ENCODE results near the gene HCK.

Gene HCK

DNA sequence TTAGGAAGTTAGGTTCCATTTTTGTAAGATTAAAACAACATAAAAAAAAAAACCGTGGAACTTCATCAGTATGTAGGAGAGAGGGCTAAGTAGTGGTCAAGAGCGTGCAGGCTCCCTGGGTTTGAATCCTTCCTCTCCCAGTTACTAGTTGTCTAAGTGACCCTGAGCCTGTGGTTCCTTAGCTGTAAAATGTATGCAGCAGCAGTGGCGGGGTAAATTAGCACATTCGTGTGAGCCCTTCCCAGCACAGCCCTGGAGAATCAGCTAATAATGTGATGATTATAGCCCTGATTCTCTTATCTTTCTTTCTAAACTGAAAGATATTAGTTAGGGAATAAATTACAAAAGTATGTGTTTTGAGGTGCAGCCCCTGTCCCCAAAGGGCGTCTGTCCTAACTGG, 90.0 kb downstream of the HCK start:
- Histone ChIP-seq H3K36me3 (ENCODE audit: control insufficient read depth in 2 of 2, insufficient read depth in 1 of 2, low read length in 2 of 2) (peaks cover 23 to 94% of the 10 kb centered on the region in 2 experiments; a peak in 2 of 3 replicates), H3K9me3 (ENCODE audit: control insufficient read depth, insufficient read depth, low read depth, low read length) (no peaks in the 10 kb centered on the region), H3K4me1 (ENCODE audit: control insufficient read depth, insufficient read depth, low read length) (no peaks in the 10 kb centered on the region), H3K27ac (ENCODE audit: extremely low read depth, low read depth, low read length) (no peak overlapping the region), H3K4me3 (ENCODE audit: low read depth, low read length) (no peak overlapping the region)
- ChIA-PET POLR2A (no interaction called here), CTCF (no interaction called here)
- TF ChIP-seq ZNF354C (tag by site-specific recombination; IDR thresholded peaks at IDR 0.05; ENCODE audit: borderline replicate concordance, low read depth), result no peak

DNA sequence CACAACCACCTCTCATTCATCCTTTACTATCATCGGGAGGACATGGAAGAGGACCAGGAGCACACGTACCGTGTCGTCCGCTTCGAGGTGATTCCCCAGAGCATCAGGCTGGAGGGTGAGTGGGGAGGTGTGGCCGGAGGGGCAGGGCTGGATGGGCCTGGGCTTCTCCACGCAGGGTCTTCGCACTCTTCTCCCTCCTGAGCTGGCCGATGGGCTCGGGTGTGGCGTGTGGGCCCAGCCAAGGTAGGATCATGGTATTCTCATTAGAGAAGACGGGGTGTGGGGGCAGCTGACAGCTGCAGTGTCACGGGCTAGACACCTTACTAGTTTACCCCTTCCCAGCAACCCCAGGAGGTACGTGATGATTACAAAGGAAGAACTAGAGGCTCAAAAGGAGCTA, 90.9 kb downstream of the HCK start:
- no peaks in the 10 kb centered on the region for H3K4me1 ChIP-seq (ENCODE audit: control insufficient read depth, insufficient read depth, low read length)
- H3K27ac ChIP-seq (ENCODE audit: extremely low read depth, low read depth, low read length), result no peak overlapping the region
- ChIA-PET POLR2A (interaction anchor here (1.0 kb wide), 1 partner anchor 9 kb away, joined by 4 read pairs; no protein-coding TSS in a partner anchor), CTCF (no interaction called here)
- no peaks in the 10 kb centered on the region for H3K9me3 ChIP-seq (ENCODE audit: control insufficient read depth, insufficient read depth, low read depth, low read length)
- peaks cover 31 to 94% of the 10 kb centered on the region in 2 experiments; a peak in 2 of 3 replicates for H3K36me3 ChIP-seq (ENCODE audit: control insufficient read depth in 2 of 2, insufficient read depth in 1 of 2, low read length in 2 of 2)
- TF ChIP-seq ZNF391 (tag by site-specific recombination; IDR thresholded peaks at IDR 0.05; ENCODE audit: borderline replicate concordance, low read depth) (no peak), ZSCAN16 (tag by site-specific recombination; IDR thresholded peaks at IDR 0.05) (no peak), ZNF354C (tag by site-specific recombination; IDR thresholded peaks at IDR 0.05; ENCODE audit: borderline replicate concordance, low read depth) (no peak), ZNF654 (tag by site-specific recombination; IDR thresholded peaks at IDR 0.05; ENCODE audit: low read depth) (no peak), ZNF776 (tag by site-specific recombination; IDR thresholded peaks at IDR 0.05; ENCODE audit: borderline replicate concordance) (no peak), KLF7 (tag by site-specific recombination; IDR thresholded peaks at IDR 0.05; ENCODE audit: borderline replicate concordance) (no peak), ZNF341 (tag by site-specific recombination; IDR thresholded peaks at IDR 0.05; ENCODE audit: low read depth) (no peak), ZNF155 (tag by site-specific recombination; IDR thresholded peaks at IDR 0.05) (no peak), ZNF366 (tag by site-specific recombination; conservative IDR thresholded peaks at IDR 0.05) (no peak), ZNF114 (tag by site-specific recombination; IDR thresholded peaks at IDR 0.05) (no peak), OVOL3 (tag by site-specific recombination; IDR thresholded peaks at IDR 0.05) (no peak)
- TF ChIP-seq, protein P1, sequence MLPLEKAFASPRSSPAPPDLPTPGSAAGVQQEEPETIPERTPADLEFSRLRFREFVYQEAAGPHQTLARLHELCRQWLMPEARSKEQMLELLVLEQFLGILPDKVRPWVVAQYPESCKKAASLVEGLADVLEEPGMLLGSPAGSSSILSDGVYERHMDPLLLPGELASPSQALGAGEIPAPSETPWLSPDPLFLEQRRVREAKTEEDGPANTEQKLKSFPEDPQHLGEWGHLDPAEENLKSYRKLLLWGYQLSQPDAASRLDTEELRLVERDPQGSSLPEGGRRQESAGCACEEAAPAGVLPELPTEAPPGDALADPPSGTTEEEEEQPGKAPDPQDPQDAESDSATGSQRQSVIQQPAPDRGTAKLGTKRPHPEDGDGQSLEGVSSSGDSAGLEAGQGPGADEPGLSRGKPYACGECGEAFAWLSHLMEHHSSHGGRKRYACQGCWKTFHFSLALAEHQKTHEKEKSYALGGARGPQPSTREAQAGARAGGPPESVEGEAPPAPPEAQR (tag by site-specific recombination; IDR thresholded peaks at IDR 0.05), result no peak
- TF ChIP-seq, protein P2, sequence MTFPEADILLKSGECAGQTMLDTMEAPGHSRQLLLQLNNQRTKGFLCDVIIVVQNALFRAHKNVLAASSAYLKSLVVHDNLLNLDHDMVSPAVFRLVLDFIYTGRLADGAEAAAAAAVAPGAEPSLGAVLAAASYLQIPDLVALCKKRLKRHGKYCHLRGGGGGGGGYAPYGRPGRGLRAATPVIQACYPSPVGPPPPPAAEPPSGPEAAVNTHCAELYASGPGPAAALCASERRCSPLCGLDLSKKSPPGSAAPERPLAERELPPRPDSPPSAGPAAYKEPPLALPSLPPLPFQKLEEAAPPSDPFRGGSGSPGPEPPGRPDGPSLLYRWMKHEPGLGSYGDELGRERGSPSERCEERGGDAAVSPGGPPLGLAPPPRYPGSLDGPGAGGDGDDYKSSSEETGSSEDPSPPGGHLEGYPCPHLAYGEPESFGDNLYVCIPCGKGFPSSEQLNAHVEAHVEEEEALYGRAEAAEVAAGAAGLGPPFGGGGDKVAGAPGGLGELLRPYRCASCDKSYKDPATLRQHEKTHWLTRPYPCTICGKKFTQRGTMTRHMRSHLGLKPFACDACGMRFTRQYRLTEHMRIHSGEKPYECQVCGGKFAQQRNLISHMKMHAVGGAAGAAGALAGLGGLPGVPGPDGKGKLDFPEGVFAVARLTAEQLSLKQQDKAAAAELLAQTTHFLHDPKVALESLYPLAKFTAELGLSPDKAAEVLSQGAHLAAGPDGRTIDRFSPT (tag by site-specific recombination; IDR thresholded peaks at IDR 0.05), result no peak
- TF ChIP-seq, protein P3, sequence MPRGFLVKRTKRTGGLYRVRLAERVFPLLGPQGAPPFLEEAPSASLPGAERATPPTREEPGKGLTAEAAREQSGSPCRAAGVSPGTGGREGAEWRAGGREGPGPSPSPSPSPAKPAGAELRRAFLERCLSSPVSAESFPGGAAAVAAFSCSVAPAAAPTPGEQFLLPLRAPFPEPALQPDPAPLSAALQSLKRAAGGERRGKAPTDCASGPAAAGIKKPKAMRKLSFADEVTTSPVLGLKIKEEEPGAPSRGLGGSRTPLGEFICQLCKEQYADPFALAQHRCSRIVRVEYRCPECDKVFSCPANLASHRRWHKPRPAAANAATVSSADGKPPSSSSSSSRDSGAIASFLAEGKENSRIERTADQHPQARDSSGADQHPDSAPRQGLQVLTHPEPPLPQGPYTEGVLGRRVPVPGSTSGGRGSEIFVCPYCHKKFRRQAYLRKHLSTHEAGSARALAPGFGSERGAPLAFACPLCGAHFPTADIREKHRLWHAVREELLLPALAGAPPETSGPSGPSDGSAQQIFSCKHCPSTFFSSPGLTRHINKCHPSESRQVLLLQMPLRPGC (tag by site-specific recombination; IDR thresholded peaks at IDR 0.05), result no peak
- TF ChIP-seq, protein P4, sequence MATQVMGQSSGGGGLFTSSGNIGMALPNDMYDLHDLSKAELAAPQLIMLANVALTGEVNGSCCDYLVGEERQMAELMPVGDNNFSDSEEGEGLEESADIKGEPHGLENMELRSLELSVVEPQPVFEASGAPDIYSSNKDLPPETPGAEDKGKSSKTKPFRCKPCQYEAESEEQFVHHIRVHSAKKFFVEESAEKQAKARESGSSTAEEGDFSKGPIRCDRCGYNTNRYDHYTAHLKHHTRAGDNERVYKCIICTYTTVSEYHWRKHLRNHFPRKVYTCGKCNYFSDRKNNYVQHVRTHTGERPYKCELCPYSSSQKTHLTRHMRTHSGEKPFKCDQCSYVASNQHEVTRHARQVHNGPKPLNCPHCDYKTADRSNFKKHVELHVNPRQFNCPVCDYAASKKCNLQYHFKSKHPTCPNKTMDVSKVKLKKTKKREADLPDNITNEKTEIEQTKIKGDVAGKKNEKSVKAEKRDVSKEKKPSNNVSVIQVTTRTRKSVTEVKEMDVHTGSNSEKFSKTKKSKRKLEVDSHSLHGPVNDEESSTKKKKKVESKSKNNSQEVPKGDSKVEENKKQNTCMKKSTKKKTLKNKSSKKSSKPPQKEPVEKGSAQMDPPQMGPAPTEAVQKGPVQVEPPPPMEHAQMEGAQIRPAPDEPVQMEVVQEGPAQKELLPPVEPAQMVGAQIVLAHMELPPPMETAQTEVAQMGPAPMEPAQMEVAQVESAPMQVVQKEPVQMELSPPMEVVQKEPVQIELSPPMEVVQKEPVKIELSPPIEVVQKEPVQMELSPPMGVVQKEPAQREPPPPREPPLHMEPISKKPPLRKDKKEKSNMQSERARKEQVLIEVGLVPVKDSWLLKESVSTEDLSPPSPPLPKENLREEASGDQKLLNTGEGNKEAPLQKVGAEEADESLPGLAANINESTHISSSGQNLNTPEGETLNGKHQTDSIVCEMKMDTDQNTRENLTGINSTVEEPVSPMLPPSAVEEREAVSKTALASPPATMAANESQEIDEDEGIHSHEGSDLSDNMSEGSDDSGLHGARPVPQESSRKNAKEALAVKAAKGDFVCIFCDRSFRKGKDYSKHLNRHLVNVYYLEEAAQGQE (tag by site-specific recombination; IDR thresholded peaks at IDR 0.05), result no peak
- TF ChIP-seq, protein P5, sequence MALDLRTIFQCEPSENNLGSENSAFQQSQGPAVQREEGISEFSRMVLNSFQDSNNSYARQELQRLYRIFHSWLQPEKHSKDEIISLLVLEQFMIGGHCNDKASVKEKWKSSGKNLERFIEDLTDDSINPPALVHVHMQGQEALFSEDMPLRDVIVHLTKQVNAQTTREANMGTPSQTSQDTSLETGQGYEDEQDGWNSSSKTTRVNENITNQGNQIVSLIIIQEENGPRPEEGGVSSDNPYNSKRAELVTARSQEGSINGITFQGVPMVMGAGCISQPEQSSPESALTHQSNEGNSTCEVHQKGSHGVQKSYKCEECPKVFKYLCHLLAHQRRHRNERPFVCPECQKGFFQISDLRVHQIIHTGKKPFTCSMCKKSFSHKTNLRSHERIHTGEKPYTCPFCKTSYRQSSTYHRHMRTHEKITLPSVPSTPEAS (tag by site-specific recombination; IDR thresholded peaks at IDR 0.05), result no peak
- TF ChIP-seq, protein P6, sequence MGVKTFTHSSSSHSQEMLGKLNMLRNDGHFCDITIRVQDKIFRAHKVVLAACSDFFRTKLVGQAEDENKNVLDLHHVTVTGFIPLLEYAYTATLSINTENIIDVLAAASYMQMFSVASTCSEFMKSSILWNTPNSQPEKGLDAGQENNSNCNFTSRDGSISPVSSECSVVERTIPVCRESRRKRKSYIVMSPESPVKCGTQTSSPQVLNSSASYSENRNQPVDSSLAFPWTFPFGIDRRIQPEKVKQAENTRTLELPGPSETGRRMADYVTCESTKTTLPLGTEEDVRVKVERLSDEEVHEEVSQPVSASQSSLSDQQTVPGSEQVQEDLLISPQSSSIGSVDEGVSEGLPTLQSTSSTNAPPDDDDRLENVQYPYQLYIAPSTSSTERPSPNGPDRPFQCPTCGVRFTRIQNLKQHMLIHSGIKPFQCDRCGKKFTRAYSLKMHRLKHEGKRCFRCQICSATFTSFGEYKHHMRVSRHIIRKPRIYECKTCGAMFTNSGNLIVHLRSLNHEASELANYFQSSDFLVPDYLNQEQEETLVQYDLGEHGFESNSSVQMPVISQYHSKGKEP (tag by site-specific recombination; IDR thresholded peaks at IDR 0.05), result no peak
- TF ChIP-seq, protein P7, sequence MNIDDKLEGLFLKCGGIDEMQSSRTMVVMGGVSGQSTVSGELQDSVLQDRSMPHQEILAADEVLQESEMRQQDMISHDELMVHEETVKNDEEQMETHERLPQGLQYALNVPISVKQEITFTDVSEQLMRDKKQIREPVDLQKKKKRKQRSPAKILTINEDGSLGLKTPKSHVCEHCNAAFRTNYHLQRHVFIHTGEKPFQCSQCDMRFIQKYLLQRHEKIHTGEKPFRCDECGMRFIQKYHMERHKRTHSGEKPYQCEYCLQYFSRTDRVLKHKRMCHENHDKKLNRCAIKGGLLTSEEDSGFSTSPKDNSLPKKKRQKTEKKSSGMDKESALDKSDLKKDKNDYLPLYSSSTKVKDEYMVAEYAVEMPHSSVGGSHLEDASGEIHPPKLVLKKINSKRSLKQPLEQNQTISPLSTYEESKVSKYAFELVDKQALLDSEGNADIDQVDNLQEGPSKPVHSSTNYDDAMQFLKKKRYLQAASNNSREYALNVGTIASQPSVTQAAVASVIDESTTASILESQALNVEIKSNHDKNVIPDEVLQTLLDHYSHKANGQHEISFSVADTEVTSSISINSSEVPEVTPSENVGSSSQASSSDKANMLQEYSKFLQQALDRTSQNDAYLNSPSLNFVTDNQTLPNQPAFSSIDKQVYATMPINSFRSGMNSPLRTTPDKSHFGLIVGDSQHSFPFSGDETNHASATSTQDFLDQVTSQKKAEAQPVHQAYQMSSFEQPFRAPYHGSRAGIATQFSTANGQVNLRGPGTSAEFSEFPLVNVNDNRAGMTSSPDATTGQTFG (tag by site-specific recombination; IDR thresholded peaks at IDR 0.05; ENCODE audit: borderline replicate concordance), result no peak
- no peak overlapping the region for H3K4me3 ChIP-seq (ENCODE audit: low read depth, low read length)

Data from HEK293 (cell line).